Stomach (tissue), 4 donors: ENCODE measurements around the gene EGLN1.
"Not testable (repeated sequence)": the region's sequence is repeated elsewhere in the genome, so short reads cannot be mapped to it uniquely, and the experiment has no call there.

Source experiments
- CTCF ChIP-seq, 7 experiments: fragments of 450-650 bp in 4 of 7; fragments of 200-600 bp in 3 of 7; sonication (generic) in 3 of 7; IDR thresholded peaks; one replicate each; pipeline ENCODE4 v1.5.1; 2016 to 2019; ENCODE audit warnings: antibody characterized with exemption in 7 of 7, control low read depth in 2 of 7, mild to moderate bottlenecking in 1 of 7
- EP300 ChIP-seq: sonication (generic); formaldehyde crosslinking; IDR thresholded peaks from one replicate; pipeline ENCODE4 v1.6.1; 2017; ENCODE audit warnings: antibody characterized with exemption
- POLR2A ChIP-seq, 4 donors: fragments of 450-650 bp; IDR thresholded peaks; one replicate each; pipeline ENCODE4 v1.6.1; 2016; ENCODE audit warnings: antibody characterized with exemption in 4 of 4, control low read depth in 2 of 4, mild to moderate bottlenecking in 1 of 4, moderate library complexity in 1 of 4
- POLR2AphosphoS5 ChIP-seq, 3 donors: sonication (generic); formaldehyde crosslinking; IDR thresholded peaks; one replicate each; pipeline ENCODE4 v1.6.1; 2016; ENCODE audit warnings: antibody characterized with exemption in 3 of 3

- TF ChIP-seq POLR2AphosphoS5 (IDR thresholded peaks at IDR 0.05); CTCF (IDR thresholded peaks at IDR 0.05); EP300; POLR2A (IDR thresholded peaks at IDR 0.05): not testable (repeated sequence)
Measured at GRCh38 chr1:231430678-231431352, 8.7 kb upstream of the EGLN1 start.
